GM12892 (cell line): ENCODE measurements around the gene FAR2.

Source experiments
- POLR2A ChIP-seq: IDR thresholded peaks from 2 replicates; pipeline ENCODE4 v1.6.1; 2011; ENCODE audit warnings: low read depth, low read length, control low read depth
- POLR2AphosphoS5 ChIP-seq: IDR thresholded peaks from 2 replicates; pipeline ENCODE4 v1.6.1; 2011; ENCODE audit warnings: low read depth, low read length, control low read depth
- TAF1 ChIP-seq: IDR thresholded peaks from 2 replicates; pipeline ENCODE4 v1.6.1; 2011; ENCODE audit warnings: low read depth, mild to moderate bottlenecking, control low read depth, low read length, borderline replicate concordance

GRCh38 chr12:29334937-29335336 is 185.9 kb downstream of the FAR2 start:
- TF ChIP-seq POLR2AphosphoS5 (no peak), POLR2A (no peak), TAF1 (no peak)
